HG03565 (cell line): Measurements from ENCODE around the gene MAP3K2.
"Not testable (repeated sequence)": the region's sequence is repeated elsewhere in the genome, so short reads cannot be mapped to it uniquely, and the experiment has no call there.

Experiments used
- ATAC-seq: cut with Tn5 transposase; IDR thresholded peaks from one replicate; pipeline ENCODE4 v1.9.1; 2021; ENCODE audit warnings: mild to moderate bottlenecking, moderate library complexity; ENCODE audit not compliant: unreplicated experiment

Gene MAP3K2

GRCh38 chr2:127355407-127356008 lies 32.3 kb downstream of the MAP3K2 start:
- ATAC-seq = no peak

- ATAC-seq = not testable (repeated sequence)
These were observed 33.7 kb downstream of the MAP3K2 start for GRCh38 chr2:127353873-127354676.

GRCh38 chr2:127353223-127353622 lies 34.6 kb downstream of the MAP3K2 start:
- not testable (repeated sequence) for ATAC-seq

- ATAC-seq = no peak
These were observed 36.2 kb downstream of the MAP3K2 start for GRCh38 chr2:127351603-127352002.

GRCh38 chr2:127348426-127349000 lies 39.3 kb downstream of the MAP3K2 start:
- no peak for ATAC-seq

GRCh38 chr2:127347734-127348392 lies 39.9 kb downstream of the MAP3K2 start:
- ATAC-seq = no peak

GRCh38 chr2:127347015-127347414 lies 40.8 kb downstream of the MAP3K2 start:
- no peak for ATAC-seq

- no peak for ATAC-seq
These were observed 44.5 kb downstream of the MAP3K2 start for GRCh38 chr2:127343277-127343676.

- peak; percentile 56 for ATAC-seq
These were observed 45.7 kb downstream of the MAP3K2 start for GRCh38 chr2:127342101-127342500.

- no peak for ATAC-seq
These were observed 55.4 kb downstream of the MAP3K2 start for GRCh38 chr2:127332335-127332734.

GRCh38 chr2:127330753-127331152 lies 57.0 kb downstream of the MAP3K2 start:
- no peak for ATAC-seq

- ATAC-seq = no peak
These were observed 61.4 kb downstream of the MAP3K2 start for GRCh38 chr2:127326289-127326945.

- no peak for ATAC-seq
These were observed 63.1 kb downstream of the MAP3K2 start for GRCh38 chr2:127324635-127325034.

GRCh38 chr2:127321303-127321702 lies 66.5 kb downstream of the MAP3K2 start:
- no peak for ATAC-seq

GRCh38 chr2:127320586-127321275 lies 67.0 kb downstream of the MAP3K2 start:
- no peak for ATAC-seq

- no peak for ATAC-seq
These were observed 67.7 kb downstream of the MAP3K2 start for GRCh38 chr2:127320067-127320466.

GRCh38 chr2:127314193-127314988 lies 73.4 kb downstream of the MAP3K2 start:
- no peak for ATAC-seq

GRCh38 chr2:127313406-127313805 lies 74.4 kb downstream of the MAP3K2 start:
- ATAC-seq = peak; percentile 97

GRCh38 chr2:127310980-127311379 lies 76.8 kb downstream of the MAP3K2 start:
- ATAC-seq = no peak

GRCh38 chr2:127309468-127309867 lies 78.3 kb downstream of the MAP3K2 start:
- ATAC-seq = no peak
